NCI-H2107 treated with DMSO at 0.1 percent for 48 hours (cell line): Measurements from ENCODE around the gene LRFN2.

ENCODE experiments used
- DNase-seq: peaks from one replicate; lab custom pipeline; 2025; ENCODE audit not compliant: unreplicated experiment; lab: John Stamatoyannopoulos, UW

LRFN2 gene

DNA sequence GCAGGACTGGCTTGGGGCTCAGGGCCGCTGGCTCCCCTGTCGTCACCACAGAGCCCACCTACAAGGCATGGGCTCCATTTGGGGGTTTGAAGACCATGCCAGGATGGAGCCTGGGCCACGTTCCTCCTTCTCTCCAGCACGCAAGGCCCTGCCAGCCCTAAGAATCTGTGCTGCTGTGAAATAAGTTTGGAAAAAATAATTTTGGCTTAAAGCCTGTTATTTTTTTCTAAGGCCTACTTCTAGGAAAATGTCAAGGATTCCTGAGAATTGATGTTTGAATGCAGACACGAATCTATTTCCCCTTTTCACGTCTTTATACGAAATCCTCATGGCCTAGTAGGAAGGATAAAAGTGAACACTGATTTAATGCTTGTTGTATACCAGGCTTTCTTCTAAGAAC, 107.5 kb downstream of the LRFN2 start:
- no peak for DNase-seq

DNA sequence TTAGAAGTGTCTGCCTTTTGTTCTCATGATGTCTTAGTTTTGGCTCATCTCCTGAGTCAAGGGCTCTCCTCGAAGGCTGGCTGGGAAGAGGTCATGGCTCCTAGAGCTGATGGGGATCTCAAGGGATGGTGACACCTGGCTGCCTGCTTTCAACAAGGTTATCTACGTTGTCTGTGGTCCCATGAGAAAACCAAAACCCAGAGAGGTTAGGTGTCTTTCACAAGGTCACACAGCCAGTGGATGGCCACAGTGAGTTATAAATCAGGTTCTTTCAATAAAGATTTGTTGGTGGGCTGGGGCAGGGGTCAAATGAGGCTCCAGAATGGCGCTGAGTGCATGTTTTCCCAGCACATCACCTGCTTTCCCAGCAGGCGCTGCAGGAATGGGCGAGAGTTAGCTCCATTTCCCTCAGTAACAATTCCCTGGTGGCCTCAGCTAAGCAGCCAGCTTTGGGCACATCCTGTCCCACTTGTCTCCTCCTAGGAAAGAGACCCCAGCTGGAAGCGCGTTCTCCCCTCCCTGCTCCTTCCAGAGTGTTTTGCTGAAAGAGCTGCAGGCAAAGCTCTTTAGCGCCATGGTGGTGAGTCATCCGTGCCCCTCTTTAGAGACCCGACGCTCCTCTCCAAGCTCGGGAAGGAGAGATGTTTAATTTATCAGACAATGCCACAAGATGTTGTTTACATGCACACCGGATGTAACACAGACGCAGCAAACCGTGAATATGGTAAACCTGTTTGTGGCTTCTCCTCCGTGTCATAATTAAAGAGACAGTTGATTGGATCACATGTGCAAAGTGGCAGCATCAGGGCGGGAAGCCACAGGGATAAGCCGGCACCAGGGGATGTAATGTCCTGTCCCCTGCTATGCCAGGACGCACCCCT, 109.7 kb downstream of the LRFN2 start:
- peak; percentile 14 for DNase-seq

DNA sequence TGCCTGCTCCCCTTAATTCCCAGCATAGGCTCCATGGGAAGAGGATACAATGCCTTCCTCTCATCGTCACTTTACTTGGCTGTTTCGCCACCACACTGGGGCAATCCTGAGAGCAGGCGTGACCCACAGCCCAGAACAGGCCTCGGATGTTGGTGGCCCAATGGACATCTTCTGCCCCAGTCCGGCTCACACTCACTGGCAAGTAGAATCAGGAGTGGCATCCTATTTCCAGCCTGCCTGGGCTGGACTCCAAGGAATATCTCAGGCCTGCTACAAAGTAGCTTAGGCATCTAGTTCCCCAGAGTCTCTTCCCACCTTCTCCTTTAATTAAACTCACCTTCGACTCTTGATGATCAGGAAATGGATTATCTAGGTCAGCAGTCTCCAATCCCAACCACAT, 110.5 kb downstream of the LRFN2 start:
- no peak for DNase-seq

DNA sequence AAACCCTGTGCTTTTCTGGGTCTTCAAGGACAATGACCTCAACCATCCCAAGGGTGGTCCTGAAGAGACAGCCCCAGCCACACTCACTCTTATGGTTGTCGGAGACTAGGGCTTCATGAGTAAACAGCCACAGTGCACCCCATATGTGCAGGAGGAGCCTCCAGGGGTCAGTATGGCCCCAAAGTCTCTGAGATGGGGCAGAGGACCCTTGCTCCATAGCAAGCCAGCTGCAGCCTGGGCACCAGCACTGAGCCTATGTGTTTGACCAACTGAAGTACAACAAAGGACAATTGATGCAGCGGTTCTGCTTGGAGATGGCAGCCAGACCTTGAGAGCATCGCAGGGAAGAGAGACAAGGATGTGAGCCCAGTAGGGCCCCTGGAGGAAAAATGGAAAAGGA, 112.2 kb downstream of the LRFN2 start:
- DNase-seq = no peak

DNA sequence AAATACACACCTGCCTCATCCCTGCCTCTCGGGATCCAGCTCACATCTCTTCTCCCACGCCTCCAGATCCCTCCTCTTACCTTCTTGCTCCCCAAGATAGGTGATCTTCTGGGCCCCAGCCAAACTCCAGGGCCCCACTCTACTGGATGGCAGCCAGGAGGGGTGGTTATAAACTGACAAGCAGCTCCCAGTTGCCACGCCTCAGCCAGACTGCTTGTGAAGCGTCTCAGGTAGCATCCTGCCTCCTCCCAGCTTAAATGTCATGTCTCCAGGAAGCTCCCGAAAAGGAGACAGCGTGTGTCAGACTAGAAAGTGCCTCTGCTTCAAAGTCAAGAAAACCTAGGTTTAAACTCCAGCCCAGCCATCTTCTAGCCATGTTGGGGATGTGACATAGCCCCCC, 114.1 kb downstream of the LRFN2 start:
- DNase-seq = peak; percentile 5

DNA sequence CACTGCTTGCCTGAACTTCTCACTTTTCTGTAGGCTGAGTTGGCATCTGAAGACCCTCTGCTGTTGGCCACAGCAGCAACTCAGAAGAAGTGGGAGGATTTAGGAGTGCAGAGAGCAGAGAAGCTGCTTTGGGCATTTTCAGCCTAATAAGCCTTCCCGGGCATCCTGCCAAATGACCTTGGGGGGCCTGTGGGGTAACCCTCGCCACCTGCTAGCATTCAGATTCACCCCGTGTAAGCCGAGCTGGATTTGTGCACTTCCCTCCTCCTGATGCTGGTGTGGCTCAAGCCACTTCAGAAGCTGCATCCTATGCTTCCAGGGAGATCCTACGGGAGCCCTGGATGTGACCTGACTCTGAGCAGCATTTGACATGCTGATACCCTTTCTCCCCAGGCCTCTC, 114.8 kb downstream of the LRFN2 start:
- DNase-seq = peak; percentile 28

DNA sequence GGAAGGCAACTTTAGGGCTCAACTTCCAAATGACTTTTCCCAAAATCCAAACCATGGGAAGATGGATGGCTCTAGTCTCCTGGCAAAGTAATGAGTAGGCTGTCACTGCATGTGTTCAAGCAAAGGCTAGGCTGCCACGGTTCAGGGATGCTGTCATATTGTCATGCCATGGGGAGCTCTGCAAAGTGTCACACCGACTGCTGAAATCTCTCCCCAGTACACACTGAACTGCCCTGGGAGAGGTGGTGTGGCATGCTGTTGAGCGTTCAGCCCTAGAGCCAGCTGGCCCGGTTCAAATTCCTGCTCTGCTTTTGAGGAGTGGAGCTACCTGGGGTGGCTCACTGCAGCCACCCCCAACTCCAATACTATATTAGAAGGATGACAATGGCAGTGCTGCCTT, 115.9 kb downstream of the LRFN2 start:
- no peak for DNase-seq

DNA sequence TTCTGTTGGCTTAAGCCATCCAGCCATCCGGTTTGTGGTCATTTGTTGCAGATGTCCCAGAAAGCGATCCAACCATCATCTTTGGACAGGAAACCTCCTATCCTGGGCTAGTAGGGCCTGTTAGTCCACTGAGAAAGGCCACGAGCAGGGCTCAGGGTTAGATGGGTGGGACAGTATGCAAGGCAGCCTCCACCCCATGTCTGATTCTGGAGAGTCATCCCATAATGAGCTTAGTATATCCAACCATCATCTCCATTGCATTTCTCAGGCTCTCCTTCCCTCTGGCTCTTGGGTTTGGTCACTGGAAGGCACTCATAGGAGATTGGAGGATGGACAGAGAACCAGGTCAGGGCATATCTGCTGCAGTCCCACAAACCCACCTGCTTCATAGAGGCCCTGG, 117.8 kb downstream of the LRFN2 start:
- no peak for DNase-seq

DNA sequence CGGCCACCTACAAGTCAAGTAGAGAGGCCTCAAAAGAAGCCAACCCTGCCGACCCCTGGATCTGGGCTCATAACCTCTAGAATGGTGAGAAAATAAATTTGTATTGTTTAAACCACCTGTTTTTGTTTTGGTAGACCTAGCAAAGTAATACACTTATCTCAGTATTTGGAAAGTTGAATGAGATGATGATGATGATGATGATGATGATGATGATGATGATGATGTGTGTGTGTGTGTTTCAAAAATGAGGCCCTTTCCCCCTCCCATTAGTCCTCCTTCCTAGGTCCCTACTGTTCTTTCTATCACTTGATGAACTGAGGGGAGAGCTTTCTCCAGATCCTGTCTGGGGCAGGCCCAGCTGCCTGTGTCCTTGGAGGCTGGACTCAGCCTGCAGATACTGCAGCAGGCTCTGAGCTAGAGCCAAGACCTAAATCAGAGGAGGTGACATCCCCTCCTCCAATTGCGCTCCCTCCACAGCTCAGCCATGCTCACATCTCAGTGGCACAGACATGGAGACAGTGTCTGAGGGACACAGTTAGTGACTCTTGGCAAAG, 120.1 kb downstream of the LRFN2 start:
- no peak for DNase-seq

DNA sequence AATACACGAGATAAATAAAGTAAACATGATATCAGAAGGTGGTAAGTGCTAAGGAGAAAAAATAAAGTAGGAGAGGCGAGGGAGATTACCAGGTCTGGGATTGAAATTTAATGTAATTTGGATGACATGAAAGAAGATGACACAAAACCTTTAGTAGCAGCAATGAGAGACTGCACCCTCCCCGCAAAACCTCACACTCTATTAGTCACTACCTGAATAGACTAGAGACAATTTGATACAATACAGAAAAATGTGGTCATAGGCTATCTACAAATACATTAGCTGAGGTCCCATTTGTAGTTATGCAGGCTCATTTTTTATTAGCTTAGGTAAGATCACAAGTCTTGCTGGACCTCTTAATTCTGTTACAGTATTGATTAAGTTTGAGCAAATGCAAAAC, 125.5 kb downstream of the LRFN2 start:
- DNase-seq = no peak

DNA sequence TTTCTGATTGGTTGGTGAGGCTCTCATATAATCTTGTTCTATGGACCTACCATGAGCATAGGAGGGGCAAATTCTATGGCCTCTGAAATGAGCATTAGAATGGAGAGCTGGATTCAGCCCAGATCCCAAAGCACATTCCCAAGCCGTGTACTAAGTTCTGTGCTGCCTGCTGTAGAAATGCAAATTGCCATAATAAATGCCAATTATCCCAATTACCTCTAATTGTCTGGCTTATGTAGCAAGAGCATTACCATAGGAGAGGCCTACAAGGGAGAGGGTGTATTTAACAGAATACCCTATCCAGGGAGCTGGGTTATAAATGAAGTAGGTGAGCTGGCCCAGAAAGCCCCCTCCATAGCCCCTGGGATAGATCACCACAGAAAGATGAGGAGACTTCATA, 126.8 kb downstream of the LRFN2 start:
- no peak for DNase-seq

DNA sequence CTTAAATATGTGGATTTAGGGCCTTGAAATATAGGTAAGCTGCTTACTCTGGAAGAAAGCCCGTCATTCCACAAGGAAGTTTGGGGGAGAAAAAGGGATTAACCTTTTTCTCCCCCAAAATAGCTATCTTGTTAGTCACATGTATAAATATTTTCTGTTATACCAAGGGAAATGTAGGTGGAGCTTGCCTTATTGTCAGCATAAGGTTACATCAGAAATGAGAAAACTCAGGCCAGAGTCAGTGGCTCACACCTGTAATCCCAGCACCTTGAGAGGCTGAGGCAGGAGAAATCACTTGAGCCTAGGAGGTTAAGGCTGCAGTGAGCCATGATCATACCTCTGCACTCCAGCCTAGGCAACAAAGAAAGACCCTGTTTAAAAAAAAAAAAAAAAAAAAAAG, 129.9 kb downstream of the LRFN2 start:
- no peak for DNase-seq

DNA sequence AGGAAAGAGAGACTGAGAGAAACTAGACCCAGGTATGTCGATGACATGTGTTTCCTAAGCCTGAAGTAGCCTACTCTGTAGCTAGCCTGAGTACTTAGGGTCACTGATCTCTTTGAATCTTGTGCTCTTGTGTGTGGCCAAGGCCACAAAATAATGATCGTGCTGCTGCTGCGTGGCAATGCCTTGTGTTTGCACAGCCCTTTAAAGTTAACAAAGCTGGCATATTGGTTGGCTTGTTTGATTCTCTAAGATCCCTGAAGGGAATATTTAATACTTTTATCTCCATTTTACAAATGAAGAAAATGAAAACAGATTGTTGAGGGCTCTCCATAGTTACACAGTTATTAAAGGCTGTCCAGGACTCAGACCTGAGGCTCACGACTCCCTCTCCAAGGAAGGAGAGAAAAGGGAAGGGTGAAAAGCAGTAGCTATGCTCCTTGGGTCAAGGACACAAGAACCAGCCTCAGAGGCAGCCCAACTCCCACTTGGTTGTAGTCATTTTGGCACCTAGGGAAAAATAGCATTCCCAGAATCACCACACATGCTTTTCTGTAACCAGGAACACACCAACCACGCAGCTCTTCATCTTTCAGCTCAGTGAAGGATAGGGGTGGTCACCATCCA, 130.7 kb downstream of the LRFN2 start:
- no peak for DNase-seq

DNA sequence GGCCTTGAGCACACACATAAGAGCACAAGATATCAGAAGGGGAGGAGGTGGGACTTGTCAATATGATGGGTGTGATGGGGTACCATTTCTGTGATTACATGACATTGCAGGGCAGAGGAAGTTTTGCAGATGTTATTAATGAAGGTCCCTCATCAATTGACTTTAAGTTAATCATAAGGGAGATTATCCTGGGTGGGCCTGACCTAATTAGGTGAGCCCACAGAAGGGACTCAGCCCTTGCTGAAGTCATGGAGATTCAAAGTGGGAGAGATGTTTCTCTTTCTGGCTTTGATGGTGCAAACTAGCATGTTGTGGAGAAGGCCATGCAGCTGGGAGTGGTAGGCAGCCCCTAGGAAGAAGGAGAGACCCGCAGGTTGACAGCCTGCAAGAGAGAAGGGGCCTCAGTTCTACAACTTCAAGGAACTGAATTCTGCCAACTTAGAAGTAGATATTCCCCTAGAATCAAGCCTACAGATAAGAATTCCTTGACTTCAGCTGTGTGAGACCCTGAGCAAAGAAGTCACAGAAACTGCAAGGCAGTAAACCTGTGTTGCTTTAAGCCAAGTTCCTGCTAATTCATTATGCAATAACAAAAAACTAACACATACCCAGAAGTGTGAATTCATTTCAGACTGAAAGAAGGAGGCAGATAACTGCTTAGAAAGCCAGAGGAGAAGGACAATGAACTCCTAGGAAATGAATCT, 131.3 kb downstream of the LRFN2 start:
- DNase-seq = no peak

DNA sequence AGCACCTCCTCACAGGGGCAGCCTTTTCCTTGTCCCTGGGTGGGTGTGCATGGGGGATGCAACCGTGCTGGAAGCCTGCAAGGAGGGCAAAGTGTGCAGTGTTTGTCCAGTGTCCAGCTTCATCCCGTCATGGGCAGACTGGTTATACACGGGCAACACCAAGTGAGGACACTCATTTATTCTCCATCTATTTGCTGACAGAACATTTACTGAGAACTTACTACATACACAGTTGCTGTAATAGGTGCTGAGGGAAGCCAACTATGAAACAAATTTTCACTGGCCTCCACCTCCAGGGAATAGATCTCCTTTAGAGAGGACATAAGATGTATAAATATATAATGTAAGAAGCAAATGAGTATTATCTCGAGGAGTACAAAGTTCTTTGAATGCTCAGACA, 136.7 kb downstream of the LRFN2 start:
- DNase-seq = no peak

DNA sequence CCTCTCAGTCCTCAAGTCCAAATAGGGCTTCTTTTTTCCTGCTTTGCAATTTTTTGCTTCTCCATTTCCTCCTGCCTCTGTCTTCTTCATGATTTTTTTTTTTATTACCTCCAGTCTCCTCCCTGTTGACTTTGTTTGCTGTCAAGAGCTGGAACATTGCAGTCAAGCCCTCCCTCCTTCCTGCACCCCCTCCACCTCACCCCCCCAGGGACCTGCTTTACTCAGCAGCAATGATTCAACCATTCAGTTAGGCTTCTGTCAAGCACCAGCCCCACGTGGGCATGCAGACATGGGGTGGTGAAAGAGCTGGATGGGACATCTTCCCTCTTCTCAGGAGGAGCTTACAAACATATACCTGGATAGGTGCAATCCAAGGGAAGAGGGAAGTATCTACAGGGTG, 142.4 kb downstream of the LRFN2 start:
- no peak for DNase-seq

DNA sequence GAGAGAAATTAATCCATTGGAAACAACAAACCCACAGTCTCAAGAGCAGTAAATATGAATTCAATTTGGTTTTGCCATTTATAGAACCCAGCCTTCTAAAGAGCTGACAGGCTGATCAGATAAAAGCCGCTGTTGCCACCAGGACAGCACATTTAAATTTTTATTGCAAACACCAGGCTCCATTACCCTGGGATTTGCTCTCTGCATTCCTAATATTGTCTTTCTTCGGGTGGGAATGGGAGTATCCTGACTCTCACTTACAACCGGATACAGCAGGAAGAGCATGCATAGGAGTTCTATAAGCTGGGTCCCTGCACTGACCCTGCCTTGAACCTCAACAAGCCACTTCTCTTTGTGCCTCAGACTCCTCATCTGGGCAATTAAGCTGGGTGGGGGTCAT, 142.9 kb downstream of the LRFN2 start:
- no peak for DNase-seq

DNA sequence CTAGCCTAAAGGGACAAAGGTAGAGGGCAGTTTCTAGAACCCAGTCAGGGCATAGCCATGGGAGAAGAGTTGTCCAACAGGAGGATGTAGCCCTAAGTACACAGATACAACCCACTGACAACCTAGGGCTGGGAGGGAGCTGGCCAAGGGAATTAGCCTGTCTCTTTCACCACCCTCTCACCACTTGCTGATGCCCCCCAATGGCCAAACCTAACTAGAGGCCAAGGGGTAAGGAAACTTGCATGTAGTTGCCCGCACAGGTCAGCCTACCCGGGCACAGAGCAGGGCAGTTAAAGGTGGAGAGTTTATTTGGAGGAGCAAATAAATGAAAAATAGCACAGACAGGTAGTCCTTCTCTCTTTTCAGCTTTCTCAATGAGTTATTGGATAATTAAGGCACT, 143.3 kb downstream of the LRFN2 start:
- DNase-seq = no peak

DNA sequence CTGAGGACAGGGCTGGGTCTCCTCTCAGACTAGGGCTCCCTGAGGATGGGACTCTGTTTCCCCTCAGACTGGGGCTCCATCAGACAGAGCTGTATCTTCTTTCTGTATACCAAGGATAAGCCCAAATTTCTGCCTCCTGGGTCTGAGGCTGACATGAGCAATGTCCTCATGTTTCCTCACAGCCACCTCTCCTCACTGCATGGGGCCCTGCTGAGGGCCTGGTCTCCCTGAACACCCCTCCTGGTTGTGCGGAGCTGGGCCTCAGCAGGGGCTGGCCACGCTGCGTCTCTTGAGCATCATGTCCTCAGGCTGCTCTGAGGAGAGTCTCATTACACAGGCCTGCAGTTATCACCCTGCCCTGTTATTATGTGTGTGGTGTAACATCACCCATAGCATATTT, 144.6 kb downstream of the LRFN2 start:
- DNase-seq = no peak

DNA sequence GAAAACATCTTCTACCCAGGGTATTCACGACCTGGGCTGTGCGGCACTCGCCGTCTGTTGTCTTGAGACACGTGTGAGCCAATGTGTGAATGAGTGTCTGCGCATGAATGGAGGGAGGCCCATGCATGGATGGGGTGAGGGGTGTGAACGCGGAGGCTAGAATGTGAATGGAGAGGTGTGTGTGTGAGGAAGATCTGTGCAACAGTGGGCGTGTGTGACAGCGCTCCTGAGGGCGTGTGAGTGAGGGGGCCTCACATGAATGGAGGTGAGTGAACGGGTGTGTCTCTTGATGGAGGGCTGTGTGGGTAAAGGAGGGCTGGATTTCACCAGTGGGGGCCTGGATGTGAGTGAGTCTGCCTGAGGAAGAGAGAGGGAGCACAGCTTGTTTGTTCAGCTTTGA, 146.0 kb downstream of the LRFN2 start:
- DNase-seq = no peak

DNA sequence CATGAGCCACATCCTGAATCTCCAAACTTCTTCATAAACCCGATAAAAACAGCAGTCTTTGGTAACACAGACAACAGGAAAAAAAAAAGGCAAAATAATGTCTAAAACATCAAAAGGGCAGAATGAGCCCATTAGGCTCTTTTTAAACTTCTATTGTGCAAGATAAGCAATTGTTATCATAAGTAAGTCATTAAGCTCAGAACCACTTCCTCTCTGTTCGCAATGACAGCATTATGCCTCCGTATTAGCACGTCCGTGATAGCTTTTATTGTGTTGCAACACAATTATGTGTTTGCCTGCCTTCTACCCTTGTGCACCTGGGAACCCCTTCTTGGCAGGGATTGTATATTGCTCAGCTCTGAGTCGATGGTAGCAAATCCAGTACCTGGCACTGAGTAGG, 147.1 kb downstream of the LRFN2 start:
- no peak for DNase-seq
